ENCODE measurements around the gene PLET1.
"Not testable (repeated sequence)": the region's sequence is repeated elsewhere in the genome, so short reads cannot be mapped to it uniquely, and the experiment has no call there.

PLET1 gene

DNA sequence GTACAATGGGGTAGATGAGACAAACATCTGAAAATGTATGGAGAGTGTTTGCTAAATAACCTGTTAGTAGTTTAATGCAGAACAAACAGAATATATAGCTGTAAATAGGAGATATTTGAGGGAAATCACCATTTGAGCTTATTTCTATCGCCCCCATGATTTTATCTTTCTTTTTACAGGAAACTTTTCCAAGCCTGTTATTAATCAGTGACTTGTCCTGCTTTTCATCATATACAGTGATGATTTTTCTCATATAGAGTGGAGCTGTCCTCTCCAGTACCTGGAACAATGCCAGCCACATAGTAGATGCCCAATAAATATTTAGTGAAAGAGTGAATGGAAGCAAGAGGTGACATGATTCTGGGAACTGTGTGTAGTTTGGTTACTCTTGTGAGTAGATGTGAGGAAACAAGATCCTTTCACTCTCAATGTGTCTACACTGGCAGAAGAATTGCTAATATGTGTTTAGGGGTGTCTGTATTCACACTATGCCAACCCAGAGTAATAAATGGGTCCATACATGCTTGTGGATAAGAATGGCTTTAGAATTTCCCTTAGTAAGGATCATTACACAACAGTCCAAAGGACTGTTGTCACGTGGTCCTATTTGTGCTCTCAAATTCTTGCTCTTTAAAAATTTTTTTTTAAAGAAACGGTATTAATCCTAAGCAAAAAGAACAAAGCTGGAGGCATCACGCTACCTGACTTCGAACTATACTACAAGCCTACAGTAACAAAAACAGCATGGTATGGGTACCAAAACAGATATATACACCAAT is 36.7 kb downstream of the PLET1 start:
- in situ Hi-C loops (cut with HindIII; ENCODE audit: low pct_ligation_motif_present, low pct_unique_long_range_greater_than_20kb, low sequenced_read_pairs), result no loop called here
- no peak for DNase-seq

DNA sequence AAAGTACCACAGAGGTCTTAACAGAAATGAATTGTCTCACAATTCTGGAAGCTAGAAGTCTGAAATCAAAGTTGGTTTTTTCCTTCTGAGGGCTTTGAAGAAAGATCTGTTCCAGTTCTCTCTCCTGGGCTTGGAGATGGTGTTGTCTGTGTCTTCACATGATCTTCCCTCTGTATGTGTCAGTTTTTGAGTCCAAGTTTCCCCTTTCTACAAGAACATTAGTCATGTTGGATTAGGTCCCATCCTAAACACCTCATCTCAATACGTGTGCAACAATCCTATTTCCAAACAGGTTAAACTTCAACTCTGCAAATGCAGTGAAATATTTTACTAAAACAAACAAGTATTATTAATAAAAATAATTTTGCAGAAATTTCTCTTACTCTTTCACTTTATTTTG is 37.5 kb downstream of the PLET1 start:
- DNase-seq, result no peak
- in situ Hi-C loops (cut with HindIII; ENCODE audit: low pct_ligation_motif_present, low pct_unique_long_range_greater_than_20kb, low sequenced_read_pairs), result no loop called here

DNA sequence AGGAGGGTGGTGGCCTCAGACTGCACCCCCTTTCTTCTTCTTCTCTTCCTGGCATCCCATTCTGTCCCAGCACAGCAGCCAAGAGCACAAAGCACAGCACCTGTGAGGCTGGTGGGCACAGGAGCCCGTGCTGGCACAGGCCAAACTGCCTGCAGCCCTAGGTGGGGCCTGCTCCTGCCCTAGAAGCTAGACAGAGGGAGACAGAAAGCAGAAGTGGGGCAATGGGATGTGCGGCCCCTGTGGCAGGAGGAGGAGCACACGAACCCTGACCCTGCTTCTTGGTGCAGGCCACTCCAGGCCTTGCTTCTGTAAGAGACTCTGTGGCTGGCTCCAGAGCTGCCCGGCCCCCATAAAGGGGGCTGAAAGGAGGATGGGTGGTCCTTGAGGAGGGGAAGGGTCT is 38.4 kb downstream of the PLET1 start:
- in situ Hi-C loops (cut with HindIII; ENCODE audit: low pct_ligation_motif_present, low pct_unique_long_range_greater_than_20kb, low sequenced_read_pairs), result no loop called here
- DNase-seq, result no peak

DNA sequence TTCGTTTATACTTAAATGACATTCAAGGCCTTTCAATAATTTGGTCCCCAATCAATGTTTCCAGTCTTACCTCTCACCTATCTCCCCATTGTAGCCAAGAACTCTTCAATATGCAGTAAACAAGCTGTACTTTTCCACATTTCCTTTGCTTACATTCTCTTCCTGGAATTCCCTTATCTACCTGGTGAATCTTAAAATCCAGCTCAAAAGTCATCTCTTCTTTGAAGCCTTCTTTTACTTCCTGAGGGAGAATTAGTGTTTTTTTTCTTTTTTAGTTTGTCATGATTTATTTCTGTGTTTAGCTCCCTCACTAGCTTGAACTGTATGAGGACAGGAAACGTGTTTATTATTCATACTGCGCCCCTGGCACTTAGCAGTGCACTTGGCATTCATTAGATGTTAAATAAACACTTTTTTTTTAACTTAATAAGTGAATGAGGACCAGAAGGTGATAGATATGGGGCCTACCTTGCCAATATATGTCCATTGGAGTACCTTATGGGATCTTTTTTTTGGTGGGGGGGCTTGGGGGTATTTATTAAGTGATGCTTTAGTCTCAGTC is 39.3 kb downstream of the PLET1 start:
- in situ Hi-C loops (cut with HindIII; ENCODE audit: low pct_ligation_motif_present, low pct_unique_long_range_greater_than_20kb, low sequenced_read_pairs), result no loop called here
- DNase-seq, result no peak

DNA sequence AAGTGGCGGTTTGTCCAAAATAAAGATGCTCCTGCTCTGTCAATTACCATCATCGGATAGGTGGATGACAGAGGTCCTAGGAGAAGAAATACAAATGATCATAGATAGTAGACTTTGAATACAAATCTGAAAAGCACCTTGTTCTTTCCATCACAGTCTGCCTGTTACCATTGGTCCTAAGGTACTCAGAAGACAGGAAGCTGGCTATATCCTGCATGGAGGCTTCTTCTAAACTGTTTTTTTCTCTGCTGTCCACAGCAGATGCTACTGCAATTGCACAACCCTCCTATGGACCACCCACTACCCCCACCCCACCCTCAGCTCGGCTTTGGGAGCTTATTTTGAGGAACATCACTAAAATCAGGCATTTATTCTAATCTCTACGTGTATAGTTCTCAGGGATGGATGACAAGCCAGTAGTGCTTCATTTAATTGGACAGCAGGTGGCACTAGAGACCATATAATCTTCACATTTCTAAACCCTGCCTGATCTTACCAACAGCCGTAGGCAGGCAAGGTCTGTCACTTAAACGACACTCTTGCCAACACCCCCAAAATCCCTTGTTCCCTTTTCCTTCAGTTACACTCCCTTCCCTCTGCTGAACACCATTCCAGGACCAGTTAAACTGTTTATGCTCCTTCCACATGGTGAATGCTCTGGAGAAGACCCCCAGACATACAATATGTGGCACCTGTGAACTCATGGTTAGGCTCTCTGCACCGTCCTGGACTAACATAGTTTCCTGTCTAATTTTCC is 41.0 kb downstream of the PLET1 start:
- in situ Hi-C loops (cut with HindIII; ENCODE audit: low pct_ligation_motif_present, low pct_unique_long_range_greater_than_20kb, low sequenced_read_pairs), result no loop called here
- peak; percentile 68 for DNase-seq

DNA sequence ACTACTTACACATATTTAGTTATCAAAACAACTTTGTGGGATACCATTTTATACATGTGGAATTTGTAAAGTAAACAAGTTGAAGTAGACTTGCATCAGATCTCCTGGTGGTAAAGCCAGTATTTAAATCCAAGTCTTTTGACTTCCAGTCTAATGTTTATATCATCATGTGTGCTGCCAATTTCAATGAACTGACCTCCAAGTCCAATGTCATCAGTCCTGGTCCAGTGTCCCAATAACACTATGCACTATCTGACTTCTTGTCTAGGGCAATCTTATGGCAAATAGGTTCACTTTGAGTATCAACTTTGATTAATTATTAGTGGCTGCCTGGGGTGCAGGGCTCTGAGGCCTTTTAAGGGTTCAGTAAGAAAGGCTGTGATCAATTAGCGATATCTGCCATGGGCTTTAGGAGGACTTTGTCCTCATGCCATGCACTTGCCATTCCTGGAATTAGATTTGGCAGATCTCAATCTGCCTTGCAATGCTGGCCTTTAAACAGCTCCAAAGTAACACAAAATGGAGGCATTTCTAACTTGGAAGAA is 44.0 kb downstream of the PLET1 start:
- in situ Hi-C loops (cut with HindIII; ENCODE audit: low pct_ligation_motif_present, low pct_unique_long_range_greater_than_20kb, low sequenced_read_pairs), result no loop called here

DNA sequence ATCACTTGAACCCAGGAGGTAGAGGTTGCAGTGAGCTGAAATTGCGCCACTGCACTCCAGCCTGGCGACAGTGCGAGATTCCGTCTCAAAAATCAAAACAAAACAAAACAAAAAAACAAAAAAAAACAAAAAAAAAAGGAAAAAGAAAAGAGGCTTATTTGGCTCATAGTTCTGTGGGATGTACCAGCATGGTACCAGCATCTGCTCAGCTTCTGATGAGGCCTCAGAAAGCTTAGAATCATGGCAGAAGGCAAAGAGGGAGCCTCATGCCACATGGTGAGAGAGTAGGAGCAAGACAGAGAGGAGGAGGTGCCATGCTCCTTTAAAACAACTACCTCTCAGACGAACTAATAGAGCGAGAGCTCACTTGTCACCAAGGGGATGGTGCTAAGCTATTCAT is 45.0 kb downstream of the PLET1 start:
- no peak for DNase-seq
- in situ Hi-C loops (cut with HindIII; ENCODE audit: low pct_ligation_motif_present, low pct_unique_long_range_greater_than_20kb, low sequenced_read_pairs), result no loop called here

More for the DNA sequence above, 44.0 kb downstream of the PLET1 start:
- no peak for DNase-seq

DNA sequence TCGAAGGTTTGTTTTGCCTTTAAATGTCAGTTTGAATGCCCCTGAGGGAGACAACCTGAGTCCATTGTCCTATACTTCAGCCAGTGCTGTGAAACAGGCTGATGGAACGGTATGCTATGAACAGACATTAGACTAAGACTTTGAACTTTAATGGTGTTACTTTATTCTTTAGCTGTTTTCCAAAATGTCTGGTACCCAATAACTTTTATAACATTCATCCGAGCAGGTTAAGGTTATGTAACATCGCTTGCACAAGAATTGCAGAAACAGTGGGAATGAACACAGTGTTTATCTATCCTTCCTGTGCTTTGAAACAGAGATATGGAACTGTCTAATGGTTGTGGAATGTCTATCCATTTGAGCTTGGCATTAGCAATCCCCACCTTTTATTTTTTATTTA is 46.9 kb downstream of the PLET1 start:
- no peak for DNase-seq
- in situ Hi-C loops (cut with HindIII; ENCODE audit: low pct_ligation_motif_present, low pct_unique_long_range_greater_than_20kb, low sequenced_read_pairs), result no loop called here

DNA sequence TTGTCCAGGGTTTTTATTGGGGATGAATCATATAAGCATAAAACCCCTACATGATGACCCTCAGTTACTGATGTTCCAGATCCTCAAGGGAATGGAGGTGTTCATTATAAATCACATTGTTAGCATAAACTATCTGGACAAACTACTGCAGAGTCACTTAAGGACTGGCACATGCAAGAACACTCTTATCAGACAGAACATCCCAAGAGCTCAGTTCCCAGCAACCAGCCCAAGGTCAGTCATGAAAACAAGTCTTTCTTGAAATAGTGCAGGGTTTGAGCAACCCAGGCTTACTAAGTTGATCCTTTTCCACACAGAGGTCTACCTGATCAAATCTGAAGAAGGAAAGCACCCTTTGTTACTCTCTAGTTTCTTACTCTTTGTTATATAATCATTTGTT is 48.0 kb downstream of the PLET1 start:
- DNase-seq, result no peak
- in situ Hi-C loops (cut with HindIII; ENCODE audit: low pct_ligation_motif_present, low pct_unique_long_range_greater_than_20kb, low sequenced_read_pairs), result no loop called here

DNA sequence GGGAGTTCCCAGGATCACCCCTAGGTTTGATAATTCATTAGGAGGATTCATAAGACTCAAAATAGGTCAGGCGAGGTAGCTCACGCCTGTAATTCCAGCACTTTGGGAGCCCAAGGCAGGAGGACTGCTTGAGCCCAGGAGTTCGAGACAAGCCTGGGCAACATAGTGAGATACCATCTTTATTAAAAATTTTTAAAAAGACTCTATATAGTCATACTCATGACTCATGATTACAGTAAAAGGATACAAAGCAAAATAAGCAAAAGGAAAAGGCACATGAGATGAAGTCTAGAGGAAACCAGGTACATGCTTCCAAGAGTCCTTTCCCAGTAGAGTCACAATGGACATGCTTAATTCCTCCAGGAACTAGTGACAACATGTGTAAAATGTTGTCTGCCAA is 48.4 kb downstream of the PLET1 start:
- in situ Hi-C loops (cut with HindIII; ENCODE audit: low pct_ligation_motif_present, low pct_unique_long_range_greater_than_20kb, low sequenced_read_pairs), result no loop called here
- no peak for DNase-seq

DNA sequence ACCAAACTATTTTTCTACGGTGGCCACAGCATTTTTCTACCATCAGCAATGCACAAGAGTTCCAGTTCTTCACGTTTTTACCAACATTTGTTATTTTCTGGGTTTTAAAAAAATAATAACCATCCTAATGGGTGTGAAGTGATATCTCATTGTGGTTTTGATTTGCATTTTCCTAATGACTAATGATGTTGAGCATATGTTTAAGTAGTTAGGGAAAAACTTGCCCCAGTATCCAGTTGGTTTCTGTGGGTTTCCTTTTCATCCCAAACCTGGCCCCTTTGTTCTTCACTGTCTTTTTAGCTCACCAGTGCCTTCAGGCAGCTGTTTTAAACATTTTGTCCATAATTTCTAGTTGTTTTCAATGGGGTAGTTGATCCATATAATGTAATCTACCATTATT is 49.1 kb downstream of the PLET1 start:
- in situ Hi-C loops (cut with HindIII; ENCODE audit: low pct_ligation_motif_present, low pct_unique_long_range_greater_than_20kb, low sequenced_read_pairs), result no loop called here
- DNase-seq, result no peak

DNA sequence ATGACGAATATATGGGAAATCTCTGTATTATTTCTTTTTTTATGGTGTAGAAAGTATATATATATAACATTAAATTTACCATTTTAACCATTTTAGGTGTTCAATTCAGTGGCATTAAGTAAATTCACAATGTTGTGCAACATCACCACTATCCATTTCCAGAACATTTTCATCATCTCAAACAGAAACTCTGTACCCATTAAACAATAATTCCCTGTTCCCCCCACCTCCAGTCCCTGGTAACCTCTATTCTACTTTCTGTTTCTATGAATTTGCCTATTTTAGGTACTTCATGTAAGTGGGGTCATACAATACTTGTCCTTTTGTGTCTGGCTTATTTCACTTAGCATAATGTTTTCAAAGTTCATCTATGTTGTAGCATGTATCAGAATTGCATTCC is 49.8 kb downstream of the PLET1 start:
- in situ Hi-C loops (cut with HindIII; ENCODE audit: low pct_ligation_motif_present, low pct_unique_long_range_greater_than_20kb, low sequenced_read_pairs), result no loop called here
- DNase-seq, result no peak

DNA sequence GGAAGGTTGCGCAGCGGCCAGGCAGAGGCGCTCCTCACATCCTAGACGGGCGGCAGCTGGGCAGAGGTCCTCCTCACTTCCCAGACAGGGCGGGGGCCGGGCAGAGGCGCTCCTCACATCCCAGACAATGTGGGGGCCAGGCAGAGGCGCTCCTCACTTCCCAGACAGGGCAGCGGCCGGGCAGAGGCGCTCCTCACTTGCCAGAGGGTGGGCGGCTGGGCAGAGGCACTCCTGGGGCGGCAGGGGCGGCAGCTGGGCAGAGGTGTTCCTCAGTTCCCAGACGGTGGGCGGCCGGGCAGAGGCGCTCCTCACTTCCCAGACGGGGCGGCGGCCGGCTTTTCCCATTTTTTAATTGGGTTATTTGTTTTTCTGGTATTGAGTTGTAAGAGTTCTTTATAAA is 54.6 kb downstream of the PLET1 start:
- in situ Hi-C loops (cut with HindIII; ENCODE audit: low pct_ligation_motif_present, low pct_unique_long_range_greater_than_20kb, low sequenced_read_pairs), result no loop called here
- no peak for DNase-seq

DNA sequence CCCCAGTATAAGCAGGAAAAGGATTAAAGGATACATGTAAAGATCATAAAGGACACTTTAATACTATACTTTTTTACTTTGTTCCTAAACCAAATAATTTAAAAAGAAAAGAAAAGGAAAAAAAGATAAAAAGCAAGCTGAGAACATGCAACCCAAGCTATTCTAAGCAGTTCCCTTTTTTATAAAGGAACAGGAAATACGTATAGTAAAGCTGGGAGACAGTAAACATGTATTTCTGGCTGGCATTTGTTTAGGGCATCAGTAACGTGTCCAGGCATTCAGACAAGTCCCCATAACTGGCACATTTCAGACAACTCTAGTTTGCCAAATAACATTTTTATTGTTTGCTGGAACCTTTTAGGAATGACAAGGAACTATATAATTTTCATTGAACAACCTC is 60.4 kb downstream of the PLET1 start:
- in situ Hi-C loops (cut with HindIII; ENCODE audit: low pct_ligation_motif_present, low pct_unique_long_range_greater_than_20kb, low sequenced_read_pairs), result no loop called here
- DNase-seq, result no peak

DNA sequence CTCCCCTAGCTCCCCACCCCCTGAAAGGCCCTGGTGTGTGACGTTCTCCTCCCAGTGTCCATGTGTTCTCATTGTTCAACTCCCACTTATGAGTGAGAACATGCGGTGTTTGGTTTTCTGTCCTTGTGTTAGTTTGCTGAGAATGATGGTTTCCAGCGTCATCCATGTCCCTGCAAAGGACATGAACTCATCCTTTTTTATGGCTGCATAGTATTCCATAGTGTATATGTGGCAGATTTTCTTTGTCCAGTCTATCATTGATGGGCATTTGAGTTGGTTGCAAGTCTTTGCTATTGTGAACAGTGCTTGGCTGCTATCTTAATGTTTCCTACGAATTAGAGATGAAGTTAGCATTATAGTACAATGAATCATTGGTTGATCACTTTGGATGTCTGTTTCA is 61.6 kb downstream of the PLET1 start:
- in situ Hi-C loops (cut with HindIII; ENCODE audit: low pct_ligation_motif_present, low pct_unique_long_range_greater_than_20kb, low sequenced_read_pairs); DNase-seq: not testable (repeated sequence)

Measured in ACHN (cell line).